ENCODE measurements around the gene NAP1L2.
"Not testable (repeated sequence)": the region's sequence is repeated elsewhere in the genome, so short reads cannot be mapped to it uniquely, and the experiment has no call there.

Gene NAP1L2, protein sequence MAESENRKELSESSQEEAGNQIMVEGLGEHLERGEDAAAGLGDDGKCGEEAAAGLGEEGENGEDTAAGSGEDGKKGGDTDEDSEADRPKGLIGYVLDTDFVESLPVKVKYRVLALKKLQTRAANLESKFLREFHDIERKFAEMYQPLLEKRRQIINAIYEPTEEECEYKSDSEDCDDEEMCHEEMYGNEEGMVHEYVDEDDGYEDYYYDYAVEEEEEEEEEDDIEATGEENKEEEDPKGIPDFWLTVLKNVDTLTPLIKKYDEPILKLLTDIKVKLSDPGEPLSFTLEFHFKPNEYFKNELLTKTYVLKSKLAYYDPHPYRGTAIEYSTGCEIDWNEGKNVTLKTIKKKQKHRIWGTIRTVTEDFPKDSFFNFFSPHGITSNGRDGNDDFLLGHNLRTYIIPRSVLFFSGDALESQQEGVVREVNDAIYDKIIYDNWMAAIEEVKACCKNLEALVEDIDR

DNA sequence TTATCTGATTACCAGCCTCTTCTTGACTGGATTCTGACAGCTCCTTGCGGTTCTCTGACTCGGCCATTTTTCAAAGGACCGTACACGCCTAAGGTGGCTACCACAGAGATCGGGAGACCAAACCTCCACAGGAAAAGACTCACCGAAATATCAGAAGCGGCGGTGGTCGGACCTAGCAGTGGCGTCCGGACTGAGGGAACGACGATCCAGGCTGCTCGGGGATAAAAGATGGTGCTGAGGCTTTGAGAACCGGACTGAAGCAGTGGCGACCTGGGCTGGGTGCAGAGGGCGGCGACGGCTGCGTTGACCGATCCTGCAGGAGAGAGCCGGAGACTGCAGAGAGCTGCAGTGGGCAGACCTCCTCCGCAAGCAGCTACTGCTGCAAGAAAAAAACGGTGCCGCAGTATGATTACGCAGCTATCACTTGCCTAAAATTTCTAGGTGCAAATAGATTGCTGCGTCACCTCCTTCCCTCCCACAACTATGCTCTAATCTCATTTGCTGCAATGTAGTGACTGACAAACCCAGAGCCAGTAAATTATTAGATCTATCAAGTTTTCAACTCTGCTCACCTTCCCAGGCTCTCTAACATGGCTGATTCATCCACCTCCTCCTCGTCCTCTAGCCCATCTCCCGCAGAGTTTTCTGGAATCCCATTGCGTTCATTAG is at the start of gene NAP1L2:
Gene NAP1L2 (minus strand): TSS at position 426 of the 669 bp plus-strand sequence. CDS start 359 bp downstream, at position 67.
- no peak for DNase-seq

DNA sequence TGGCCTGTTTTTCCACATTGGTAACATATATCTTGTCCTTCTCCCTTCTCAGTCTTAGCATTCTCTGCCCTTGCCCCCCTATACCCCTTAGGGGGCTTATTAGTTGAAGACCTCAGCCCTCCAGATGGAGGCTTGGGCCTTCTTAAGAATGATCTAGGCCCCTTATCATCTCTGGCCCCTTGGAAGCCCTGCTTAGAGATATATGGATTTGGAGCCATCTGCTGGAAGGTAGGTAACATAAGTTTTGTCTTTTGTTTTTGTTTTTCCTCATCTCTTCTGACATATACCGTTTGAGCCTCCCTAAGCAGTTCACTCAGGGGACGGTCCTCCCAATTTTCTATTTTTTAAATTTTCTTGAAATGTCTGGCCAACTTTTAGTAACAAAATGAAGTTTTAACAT is 48.3 kb upstream of the NAP1L2 start:
- no peak for DNase-seq

DNA sequence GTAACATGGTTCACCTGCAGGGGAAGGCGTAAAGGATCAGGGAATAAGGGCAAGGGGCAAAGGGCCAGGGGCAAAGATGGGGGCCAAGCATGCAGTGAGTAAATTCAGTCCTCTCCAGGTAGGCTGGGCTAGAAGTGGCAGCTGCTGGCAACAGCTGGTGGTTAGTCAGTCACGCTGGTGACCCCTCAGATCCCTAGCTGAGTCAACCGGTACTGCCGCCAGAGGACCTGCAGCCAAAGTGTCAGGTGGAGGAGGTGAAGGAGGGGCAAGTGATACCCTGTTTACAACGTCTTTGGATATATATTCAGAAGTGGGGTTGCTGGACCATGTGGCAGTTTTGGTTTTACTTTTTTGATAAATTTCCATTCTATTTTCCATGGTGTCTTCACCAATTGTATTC is 24.6 kb upstream of the NAP1L2 start:
- DNase-seq, result no peak

DNA sequence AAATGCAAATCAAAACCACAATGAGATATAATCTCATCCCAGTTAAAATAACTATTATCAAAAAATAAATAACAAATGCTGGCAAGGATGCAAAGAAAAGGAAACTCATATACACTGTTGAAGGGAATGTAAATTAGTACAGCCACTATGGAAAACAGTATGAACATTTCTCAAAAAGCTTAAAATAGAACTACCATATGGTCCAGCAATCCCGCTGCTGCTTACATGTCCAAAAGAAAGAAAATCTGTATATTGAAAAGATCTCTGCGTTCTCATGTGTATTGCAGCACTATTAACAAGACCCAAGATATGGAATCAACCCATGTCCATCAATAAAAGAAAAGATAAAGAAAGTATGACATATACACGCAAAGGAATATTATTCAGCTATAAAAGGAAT is 3.0 kb upstream of the NAP1L2 start:
- no peak for DNase-seq

DNA sequence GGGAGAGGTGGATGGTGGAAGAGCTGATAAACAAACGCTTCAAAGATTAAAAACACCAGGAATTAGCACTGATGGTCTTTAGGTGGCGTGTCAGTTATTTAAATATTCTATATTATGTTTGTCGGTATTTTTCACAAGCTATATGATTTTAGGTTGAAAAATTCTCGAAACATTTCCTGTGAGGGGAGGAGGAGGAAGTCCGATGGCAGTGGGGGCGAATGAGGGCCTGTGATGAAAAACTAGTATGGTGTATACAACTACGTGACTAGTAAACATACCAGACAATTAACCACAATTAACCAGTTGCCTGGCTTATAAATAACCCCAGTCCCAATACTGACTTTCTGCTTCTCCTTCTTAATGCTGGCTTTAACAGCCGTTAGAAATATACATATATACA is 595 bp upstream of the NAP1L2 start:
- DNase-seq, result no peak

DNA sequence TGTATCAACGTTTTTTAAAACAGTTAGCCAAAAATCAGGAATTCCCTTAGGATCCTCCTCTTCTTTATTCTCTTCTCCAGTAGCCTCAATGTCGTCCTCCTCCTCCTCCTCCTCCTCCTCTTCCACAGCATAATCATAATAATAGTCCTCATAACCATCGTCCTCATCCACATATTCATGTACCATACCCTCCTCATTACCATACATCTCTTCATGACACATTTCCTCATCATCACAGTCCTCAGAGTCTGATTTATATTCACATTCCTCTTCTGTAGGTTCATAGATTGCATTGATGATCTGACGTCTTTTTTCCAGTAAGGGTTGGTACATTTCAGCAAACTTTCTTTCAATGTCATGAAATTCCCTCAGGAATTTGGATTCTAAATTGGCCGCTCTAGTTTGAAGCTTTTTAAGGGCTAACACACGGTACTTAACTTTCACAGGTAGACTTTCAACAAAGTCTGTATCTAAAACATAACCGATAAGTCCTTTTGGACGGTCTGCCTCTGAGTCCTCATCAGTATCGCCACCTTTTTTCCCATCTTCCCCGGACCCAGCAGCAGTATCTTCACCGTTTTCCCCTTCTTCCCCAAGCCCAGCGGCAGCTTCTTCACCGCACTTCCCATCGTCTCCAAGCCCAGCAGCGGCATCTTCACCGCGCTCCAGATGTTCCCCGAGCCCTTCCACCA is 771 bp downstream of the NAP1L2 start:
- DNase-seq, result no peak

DNA sequence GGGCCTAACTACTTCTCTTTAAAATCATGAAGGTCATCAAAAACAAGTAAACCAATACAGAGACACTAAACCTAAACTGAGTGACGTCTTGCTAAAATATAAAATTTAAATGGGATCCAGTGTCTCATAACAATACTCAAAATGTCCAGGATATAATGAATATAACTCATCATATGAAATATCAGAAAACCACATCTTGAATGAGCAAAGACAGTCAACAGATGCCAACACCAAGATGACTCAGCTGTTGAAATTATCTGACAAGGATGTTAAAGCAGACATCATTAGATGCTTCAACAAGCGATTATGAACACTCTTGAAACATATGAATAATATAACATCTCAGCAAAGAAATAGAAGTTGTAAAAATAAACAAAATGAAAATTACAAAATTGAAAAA is 8.3 kb downstream of the NAP1L2 start:
- DNase-seq, result no peak

DNA sequence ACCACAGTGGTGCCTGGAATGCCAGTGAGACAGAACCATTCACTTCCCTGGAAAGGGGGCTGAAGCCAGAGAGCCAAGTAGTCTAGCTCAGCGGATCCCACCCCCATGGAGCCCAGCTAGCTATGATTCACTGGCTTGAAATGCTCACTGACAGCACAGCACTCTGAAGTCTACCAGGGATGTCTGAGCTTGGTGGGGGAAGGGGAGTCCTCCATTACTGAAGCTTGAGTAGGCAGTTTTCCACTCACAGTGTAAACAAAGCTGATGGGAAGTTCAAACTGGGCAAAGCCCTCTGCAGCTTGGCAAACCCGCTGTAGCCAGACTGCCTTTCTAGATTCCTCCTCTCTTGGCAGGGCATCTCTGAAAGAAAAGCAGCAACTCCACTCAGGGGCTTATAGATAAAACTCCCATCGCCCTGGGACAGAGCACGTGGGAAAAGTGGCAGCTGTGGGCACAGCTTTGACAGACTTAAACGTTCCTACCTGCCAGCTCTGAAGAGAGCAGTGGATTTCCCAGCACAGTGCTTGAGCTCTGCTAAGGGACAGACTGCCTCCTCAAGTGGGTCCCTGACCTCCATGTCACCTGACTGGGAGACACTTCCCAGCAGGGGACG is 32.0 kb downstream of the NAP1L2 start:
- DNase-seq, result no peak

DNA sequence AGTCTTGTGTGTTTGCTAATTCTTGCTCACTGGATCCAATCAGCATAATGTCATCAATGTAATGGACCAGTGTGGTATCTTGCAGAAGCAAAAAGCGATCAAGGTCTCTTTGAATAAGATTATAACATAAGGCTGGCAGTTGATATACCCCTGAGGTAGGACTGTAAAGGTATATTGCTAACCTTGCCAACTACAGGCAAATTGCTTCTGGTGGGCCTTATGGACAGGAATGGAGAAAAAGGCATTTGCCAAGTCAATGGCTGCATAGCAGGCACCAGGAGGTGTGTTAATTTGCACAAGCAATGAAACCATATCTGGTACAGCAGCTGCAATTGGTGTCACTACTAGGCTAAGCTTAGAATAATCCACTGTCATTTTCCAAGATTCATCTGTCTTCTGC is 45.7 kb downstream of the NAP1L2 start:
- not testable (repeated sequence) for DNase-seq
